HG03064 (cell line): ENCODE measurements around the gene UBE2O.

Experiments used
- ATAC-seq: cut with Tn5 transposase; IDR thresholded peaks from one replicate; pipeline ENCODE4 v1.9.1; 2021; ENCODE audit warnings: low read depth; ENCODE audit not compliant: unreplicated experiment

Gene UBE2O

DNA sequence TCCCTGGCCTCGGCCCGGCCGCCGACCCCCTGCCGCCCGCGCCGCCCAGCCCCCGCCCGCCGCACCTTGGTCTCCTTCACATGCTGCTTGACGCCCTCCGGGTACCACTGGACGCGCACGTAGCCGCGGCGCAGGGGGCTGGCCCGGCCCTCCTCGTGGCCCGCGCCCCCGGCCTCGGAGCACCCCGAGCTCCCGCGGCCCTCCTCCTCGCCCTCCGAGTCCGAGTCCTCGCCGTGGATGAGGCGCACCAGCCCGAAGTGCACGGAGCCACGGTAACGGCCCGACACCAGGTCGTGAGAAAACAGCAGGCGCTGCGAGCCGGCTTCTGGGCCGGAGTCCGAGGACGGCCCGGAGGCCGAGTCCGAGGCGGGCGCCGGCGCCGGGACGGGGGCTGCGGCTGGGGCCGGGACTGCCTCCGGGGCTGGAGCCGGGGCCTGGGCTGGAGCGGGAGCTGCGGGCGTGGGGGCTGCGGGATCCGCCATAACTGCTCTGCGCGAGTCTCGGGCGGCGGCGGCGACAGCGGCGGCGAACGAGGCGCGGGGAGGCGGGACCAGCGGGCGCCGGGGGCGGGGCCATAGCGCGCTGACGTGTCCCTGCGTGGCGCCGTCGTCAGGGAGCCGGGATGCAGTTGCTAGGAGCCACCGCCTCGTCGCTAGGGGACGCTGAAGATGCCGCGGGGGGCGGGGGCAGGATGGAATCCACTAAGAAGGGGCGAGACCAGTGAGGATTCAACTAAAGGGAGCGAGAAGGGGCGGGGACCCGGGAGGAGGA is at the start of gene UBE2O:
UBE2O (minus strand) TSS at position 493 of the 771 bp plus-strand sequence; CDS start at position 482, 11 bp downstream.
- ATAC-seq = peak; percentile 71

- no peak for ATAC-seq
Observed at GRCh38 chr17:76501827-76502307, 48.9 kb upstream of the UBE2O start.

- peak; percentile 56 for ATAC-seq
Observed at GRCh38 chr17:76501018-76501826, 48.3 kb upstream of the UBE2O start, which contains the start of gene RHBDF2. Gene RHBDF2, minus strand, starts transcription at chr17:76501423. Its CDS starts 19,899 bp downstream, at chr17:76481524.

- no peak for ATAC-seq
Observed at GRCh38 chr17:76500747-76501017, 47.7 kb upstream of the UBE2O start.

DNA sequence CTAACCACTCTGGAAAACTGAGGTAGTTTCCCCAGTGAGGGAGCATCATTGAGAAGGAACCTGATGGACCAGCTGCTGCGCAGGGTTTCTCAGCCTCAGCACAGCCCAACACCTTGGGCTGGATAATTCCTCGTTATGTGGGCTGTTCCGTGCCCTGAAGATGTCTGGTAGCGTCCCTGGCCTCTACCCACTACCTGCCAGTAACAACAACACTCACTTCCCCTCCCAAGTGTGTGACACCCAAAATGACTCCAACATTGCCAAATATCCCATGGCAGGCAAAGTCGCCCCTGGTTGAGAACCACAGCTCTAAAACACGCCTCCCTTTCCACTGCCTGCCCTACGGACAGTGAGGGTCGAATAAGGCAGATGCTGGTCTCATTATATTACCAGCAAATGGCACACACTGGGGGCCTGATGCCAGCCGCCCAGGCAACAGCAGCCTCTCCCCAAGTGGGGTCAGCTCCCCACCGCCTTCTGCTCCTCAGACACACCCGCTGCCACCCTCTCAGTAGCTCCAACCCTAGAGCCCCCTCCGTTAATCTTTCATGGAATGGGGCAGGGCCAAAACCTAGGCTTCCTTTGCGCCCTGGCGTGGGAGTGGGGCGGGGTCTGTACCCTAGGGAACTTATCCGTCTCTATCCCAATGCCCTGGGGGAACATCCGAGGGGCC is 47.3 kb upstream of the UBE2O start:
- no peak for ATAC-seq

GRCh38 chr17:76499267-76499667 is 46.3 kb upstream of the UBE2O start:
- ATAC-seq = no peak

GRCh38 chr17:76498876-76499251 is 45.9 kb upstream of the UBE2O start:
- ATAC-seq = no peak

GRCh38 chr17:76497979-76498875 is 45.3 kb upstream of the UBE2O start:
- ATAC-seq = no peak

GRCh38 chr17:76497699-76497978 is 44.7 kb upstream of the UBE2O start:
- ATAC-seq = no peak

DNA sequence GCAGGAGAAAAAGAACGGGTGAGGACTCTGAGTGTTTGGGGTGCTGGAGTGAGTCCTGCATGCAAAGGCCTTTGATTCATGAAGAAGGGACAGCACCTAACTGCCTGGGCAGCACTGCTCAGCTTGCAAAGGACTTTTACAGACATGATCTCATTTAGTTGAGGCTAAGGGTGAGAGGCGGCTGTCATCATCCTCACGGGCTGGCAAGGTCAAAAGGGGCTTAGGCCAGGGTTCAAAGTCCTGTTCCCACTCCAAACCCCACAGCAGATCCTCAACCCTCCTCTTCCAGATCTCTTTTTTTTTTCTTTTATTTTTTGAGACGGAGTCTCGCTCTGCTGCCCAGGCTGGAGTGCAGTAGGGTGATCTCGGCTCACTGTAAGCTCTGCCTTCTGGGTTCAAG is 43.5 kb upstream of the UBE2O start:
- no peak for ATAC-seq

DNA sequence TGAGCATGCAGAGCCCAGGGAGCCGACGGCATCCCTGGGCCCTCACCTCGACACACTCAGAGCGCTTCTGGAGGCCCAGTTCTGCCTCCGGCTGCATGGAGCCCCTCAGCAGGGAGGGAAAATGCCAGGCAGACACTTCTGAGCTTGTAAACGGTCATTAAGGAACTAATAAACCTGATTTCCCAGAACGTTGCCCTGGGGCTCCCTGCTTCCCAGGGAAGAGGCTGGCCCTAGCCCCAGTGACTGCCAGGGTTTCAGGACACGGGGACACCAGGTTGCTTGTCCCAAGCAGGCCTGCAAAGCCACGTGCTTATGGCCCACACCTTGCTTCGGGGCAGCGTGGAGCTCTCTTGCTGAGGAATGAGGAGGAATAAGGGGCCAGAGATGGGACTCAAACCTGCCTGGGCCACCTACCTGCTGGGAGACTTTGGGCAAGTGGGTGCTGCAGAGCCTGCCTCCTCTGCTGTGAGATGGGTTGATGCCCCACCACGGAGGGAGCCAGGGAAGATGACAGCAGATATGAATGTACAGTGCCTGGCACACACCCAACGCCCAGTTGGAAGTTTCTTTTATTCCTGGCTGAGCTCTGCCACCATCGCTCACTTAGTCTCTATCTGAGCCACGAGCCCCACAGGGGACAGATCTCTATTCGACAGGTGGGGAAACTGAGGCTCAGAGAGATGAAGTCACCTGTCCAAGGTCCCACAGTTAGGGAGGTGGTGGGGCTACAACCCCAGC is 42.9 kb upstream of the UBE2O start:
- no peak for ATAC-seq

- ATAC-seq = no peak
Observed at GRCh38 chr17:76493505-76494167, 40.7 kb upstream of the UBE2O start.

GRCh38 chr17:76492989-76493501 is 40.1 kb upstream of the UBE2O start:
- no peak for ATAC-seq

DNA sequence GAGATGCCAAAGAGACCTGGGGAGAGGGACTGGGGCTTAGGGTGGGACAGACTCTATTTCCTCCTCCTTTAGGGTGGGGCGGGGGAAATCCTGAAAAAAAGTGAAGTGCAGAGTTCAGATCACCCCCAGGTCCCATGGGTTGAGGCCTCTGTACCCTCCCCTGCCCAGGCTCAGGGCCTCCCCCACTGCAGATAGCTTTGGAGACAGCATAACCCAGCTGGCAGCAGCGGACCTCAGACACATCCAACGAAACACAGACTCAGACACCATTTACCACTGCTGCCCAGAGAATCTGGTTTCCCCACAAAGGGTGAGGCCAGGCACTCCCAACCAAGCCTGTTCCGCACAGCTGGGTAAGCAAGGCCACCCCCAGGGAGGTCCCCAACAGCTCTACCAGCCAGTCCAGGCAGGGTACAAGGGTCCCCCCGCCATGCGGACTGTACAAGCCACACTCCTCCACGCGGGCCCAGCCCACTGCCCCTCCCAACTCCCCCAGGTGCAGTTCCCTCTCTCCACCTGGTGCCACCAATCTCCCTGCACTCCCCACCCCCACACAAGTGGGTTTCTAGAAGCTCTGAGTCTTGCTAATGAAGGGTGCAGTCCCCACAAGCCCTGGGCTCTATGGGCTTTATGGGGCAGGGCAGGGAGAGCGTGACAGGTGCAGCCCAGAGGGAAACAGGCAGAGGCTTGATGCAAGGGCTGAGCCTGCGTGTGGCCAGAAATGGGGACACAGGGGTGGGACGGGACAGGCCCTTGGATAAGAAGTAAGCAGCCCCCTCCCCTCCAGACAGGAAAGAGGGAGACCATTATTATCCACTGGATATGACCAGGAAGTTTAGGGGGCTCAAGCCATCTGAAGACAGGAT is 39.4 kb upstream of the UBE2O start:
- no peak for ATAC-seq

DNA sequence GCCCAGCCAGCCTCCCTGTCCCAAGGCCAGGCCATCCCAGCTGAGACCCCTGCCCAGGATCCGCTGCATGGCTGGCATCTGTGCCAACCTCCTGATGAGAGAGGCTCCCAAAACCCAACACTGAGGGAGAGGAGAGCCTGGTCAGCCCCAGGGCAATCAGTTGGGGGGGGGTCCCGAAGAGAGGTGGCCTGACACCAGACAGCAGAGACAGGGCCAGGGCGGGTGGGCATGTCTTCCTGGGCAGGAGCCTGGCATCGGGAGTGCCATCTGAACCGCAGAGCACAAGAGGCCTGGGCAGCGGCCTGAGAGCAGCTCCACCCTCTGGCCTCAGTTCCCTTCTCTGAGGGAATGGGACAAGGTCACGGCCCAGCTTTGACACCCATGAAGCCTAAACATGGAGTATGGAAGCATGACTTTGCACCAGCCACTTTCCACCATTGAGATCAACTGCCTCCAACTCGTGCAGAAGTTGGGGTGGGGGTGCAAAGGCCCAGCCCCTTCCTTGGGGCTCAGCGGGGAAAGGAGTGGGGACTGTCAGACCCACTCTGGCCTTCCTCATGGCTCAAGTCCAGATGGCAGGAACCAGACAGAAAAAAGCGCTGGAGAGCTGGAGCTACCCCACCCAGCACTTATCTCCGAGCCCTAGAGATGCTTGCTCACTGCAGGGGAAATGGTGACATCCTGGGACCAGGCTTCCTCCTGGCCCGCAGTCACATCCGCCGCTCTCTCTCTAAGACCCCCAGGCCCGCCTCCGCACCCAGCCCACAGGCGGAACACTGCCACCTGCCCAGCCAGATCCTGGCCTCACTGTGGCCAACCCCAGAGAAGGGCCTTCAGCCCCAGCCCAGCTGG is 38.5 kb upstream of the UBE2O start:
- no peak for ATAC-seq

DNA sequence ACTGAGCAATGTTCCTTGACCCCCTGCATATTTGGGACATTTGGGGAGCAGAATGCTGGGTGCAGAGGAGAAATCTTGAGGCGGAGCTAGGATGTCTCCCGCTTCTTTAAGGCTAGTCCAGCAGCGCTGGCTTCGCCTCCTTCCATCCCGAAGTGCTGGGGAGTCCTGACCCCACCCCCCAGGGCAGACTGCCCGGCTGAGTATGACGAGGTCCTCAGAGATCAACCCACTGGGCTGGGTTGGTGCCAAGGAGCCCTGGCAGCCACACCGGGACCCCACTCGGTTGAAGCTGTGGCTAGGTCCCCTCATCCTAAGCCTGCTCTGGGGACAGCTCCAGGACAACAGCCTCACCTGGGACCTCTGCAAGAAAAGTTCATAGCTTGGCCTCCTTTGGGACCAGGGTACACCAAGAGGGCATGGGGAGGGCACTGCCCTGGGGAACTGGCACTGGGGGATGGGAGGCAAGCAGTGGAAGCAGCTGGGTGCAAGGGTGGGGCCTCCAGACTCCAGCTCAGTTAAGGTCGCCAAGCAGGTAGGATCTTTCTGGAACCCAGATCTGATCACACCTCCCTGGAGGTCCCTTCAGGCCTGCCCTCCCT is 37.3 kb upstream of the UBE2O start:
- no peak for ATAC-seq
